Right cardiac atrium (tissue), 5 donors: Measurements from ENCODE around the gene PPP4R2. TPM values are rescaled to one million over a fixed set of nuclear protein-coding genes. Genes with fewer than 3 reads are reported as not detected.

ENCODE experiments used
- ATAC-seq, 2 donors: fragments of 200-7000 bp; cut with Tn5 transposase; one replicate each; pipeline versions ENCODE4 v1.8.0 to v1.9.1; 2020; ENCODE audit warnings: moderate library complexity in 2 of 2, mild to moderate bottlenecking in 1 of 2
- DNase-seq, 3 donors: peaks; one replicate each; pipeline ENCODE4 v3.0.0-alpha.2; 2020
- H3K27ac ChIP-seq: one replicate; pipeline ENCODE4 v1.5.1; 2013; ENCODE audit warnings: mild to moderate bottlenecking, low read length, control low read depth, moderate library complexity
- H3K27me3 ChIP-seq: one replicate; pipeline ENCODE4 v1.6.1; 2013; ENCODE audit not compliant: control insufficient read depth, insufficient read depth
- H3K4me1 ChIP-seq: one replicate; pipeline ENCODE4 v1.6.1; 2013; ENCODE audit warnings: low read length; ENCODE audit not compliant: control insufficient read depth, insufficient read depth
- H3K4me3 ChIP-seq: one replicate; pipeline ENCODE4 v1.5.1; 2013; ENCODE audit warnings: low read length, control low read depth
- H3K9me3 ChIP-seq: one replicate; pipeline ENCODE4 v1.6.1; 2013; ENCODE audit warnings: low read length; ENCODE audit not compliant: control insufficient read depth
- WGBS: extraction: QIAGEN DNeasy Blood & Tissue Kit; methylation state at CpG from one replicate; pipeline ENCODE4 v1.1.7; 2013; 5-methylcytosine and 5-hydroxymethylcytosine counted together
- intact Hi-C, 4 donors: fragments of 100-400 bp; cut with DNase I; formaldehyde crosslinking; loops; one replicate each; pipeline versions ENCODE4 v1.11.0 to v1.14.0; 2022 to 2023
- polyA plus RNA-seq: library from polyadenylated mRNA; stranded (reverse); fragments of 200-250 nt; gene quantifications from one replicate; pipeline ENCODE4 v1.2.3, GENCODE V29; 2013
- total RNA-seq, 4 donors: library from RNA; stranded (reverse); fragmentation: NEBNext Ultra II Directional; extraction: Animal tissue kit (Norgen Biotek cat#: 25700); gene quantifications; one replicate each; pipeline ENCODE4 v1.2.1, GENCODE V29; 2021
- donor health status: healthy with polysubstance abuse.
- donor health status: DM: no; HTN: yes; CAD: no.
- donor health status: DM: no; HTN: no; CAD: no.
- donor health status: DM: no; HTN: yes; CAD: no; lungs with severe emphysema.
- donor health status: DM: yes; HTN: yes; CAD: no.

Gene PPP4R2
- total and polyA plus RNA-seq, 5 donors: 18.3 to 73.7 (median 71.0) TPM

DNA sequence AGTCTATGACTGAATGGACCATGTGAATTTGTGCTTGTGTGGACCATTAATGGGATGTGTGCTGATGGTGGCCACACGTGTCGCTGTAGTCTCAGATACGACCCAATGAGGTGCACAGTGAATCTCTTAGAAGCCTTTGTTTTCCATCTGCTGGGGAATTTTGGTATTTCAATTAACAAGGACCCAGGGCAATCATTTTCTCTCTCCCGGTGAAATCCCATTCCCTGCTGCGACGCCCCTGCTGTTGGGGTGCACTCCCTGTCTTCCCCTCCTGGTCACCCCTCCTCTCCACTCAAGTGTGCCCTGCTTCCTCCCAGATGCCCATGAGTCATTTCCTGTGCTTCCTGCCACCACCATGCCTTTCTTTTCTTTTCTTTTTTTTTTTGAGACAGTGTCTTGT is 97.5 kb downstream of the PPP4R2 start:
- intact Hi-C loops: no loop called here
- DNase-seq (no peak), ATAC-seq (no peak)
- H3K9me3 ChIP-seq: no peaks in the 10 kb centered on the region
- H3K27me3 ChIP-seq: no peaks in the 10 kb centered on the region
- no peak overlapping the region for H3K4me3 ChIP-seq
- no peak overlapping the region for H3K27ac ChIP-seq
- H3K4me1 ChIP-seq: peaks cover 2% of the 10 kb centered on the region
- 70% methylated on average over 6 of the region's 6 CpGs for WGBS

DNA sequence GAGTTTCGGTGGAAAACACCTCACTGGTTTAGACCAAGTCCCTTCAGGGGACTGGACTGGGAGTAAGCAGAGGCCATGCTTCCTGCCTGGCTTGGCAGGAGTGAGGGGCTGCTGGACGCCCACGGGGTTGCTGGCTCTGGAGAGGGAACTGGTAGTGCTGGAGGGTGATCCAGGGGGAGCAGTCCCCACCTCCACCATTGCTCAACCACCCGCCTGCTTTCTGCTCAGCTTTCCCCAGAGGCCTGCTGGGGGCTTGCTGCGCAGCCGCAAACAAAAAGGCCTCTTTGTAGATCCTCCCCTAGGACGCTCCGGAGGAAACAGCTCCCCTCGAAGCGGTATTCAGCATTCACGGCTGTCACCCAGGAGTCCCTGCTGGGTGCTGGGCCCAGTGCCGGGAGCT is 98.3 kb downstream of the PPP4R2 start:
- H3K4me3 ChIP-seq: no peak overlapping the region
- whole genome bisulfite sequencing: 52% methylated on average over 12 of the region's 12 CpGs
- H3K27ac ChIP-seq: no peak overlapping the region
- no peaks in the 10 kb centered on the region for H3K9me3 ChIP-seq
- ATAC-seq (peak; percentile 38 to 70), DNase-seq (peak; percentile 35 to 74 (median 71))
- no peaks in the 10 kb centered on the region for H3K27me3 ChIP-seq
- peaks cover 2% of the 10 kb centered on the region for H3K4me1 ChIP-seq
- intact Hi-C loops: no loop called here

DNA sequence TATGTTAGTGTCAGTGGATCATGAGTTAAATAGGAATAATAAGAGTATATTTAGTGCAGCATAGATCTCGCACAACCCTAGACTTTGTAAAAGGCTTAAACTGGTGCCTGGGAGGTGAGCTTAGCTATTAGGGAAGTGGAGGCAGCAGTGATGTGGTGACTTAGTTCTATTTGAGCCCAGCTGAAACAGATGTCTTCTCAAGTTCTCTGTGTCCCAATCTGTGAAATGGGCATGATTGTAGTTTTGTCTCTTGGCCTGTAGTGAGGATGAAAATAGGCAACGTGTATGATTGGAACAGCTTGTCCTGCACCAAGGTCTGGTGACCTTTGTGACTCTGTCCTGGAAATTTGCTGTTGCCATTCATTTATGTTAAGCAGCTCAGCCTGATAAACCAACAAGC is 99.6 kb downstream of the PPP4R2 start:
- DNase-seq (no peak), ATAC-seq (no peak)
- 83% methylated on average over 2 of the region's 2 CpGs for WGBS
- Histone ChIP-seq H3K9me3 (no peaks in the 10 kb centered on the region), H3K27ac (no peak overlapping the region), H3K4me3 (no peak overlapping the region), H3K4me1 (peaks cover 2% of the 10 kb centered on the region), H3K27me3 (no peaks in the 10 kb centered on the region)
- intact Hi-C loops: no loop called here

DNA sequence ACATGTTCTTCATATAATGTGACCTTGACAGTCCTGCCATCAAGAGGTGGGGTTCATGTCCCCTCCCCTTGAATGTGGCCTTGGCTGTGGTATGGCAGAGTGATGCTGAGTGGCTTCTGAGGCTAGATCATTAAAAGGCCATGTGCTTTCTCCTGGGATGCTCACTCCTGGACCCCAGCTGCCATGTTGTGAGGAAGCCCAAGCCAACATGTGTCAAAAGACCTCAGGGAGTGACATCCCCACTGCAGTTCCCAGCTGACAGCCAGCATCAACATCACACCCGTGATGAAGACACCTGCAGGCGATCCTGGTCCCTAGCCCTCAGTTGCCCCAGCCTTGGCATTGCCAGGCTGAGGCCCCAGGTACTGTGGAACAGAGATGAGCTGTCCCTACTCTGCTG is 101.4 kb downstream of the PPP4R2 start:
- Histone ChIP-seq H3K4me3 (no peak overlapping the region), H3K9me3 (no peaks in the 10 kb centered on the region), H3K4me1 (peaks cover 2% of the 10 kb centered on the region), H3K27me3 (no peaks in the 10 kb centered on the region), H3K27ac (no peak overlapping the region)
- intact Hi-C loops: no loop called here
- DNase-seq (no peak), ATAC-seq (no peak)
- 94% methylated on average over 2 of the region's 2 CpGs for WGBS

DNA sequence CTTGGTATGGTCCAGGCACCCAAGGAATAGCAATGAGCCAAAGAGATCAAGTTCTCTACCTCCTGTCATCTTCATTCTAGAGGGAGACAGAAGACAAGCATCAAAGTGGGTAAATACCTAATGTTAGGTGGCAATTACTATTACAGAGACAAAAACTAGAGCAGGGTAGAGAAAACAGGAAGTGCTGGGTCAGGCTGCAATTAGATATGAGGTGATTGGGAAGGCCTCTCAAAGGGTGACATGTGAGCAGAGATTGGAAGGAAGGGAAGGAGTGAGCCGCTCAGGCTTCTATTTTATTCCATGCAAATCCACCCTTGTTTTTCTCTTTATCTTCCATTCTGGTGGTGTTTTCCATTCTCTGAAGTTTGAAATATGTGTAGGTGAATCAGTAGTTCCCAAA is 102.3 kb downstream of the PPP4R2 start:
- ATAC-seq (no peak), DNase-seq (no peak)
- intact Hi-C loops: no loop called here
- 64% methylated on average over 1 of the region's 1 CpG for WGBS
- no peaks in the 10 kb centered on the region for H3K27me3 ChIP-seq
- H3K9me3 ChIP-seq: no peaks in the 10 kb centered on the region
- H3K4me1 ChIP-seq: peaks cover 2% of the 10 kb centered on the region
- H3K27ac ChIP-seq: no peak overlapping the region
- H3K4me3 ChIP-seq: no peak overlapping the region

DNA sequence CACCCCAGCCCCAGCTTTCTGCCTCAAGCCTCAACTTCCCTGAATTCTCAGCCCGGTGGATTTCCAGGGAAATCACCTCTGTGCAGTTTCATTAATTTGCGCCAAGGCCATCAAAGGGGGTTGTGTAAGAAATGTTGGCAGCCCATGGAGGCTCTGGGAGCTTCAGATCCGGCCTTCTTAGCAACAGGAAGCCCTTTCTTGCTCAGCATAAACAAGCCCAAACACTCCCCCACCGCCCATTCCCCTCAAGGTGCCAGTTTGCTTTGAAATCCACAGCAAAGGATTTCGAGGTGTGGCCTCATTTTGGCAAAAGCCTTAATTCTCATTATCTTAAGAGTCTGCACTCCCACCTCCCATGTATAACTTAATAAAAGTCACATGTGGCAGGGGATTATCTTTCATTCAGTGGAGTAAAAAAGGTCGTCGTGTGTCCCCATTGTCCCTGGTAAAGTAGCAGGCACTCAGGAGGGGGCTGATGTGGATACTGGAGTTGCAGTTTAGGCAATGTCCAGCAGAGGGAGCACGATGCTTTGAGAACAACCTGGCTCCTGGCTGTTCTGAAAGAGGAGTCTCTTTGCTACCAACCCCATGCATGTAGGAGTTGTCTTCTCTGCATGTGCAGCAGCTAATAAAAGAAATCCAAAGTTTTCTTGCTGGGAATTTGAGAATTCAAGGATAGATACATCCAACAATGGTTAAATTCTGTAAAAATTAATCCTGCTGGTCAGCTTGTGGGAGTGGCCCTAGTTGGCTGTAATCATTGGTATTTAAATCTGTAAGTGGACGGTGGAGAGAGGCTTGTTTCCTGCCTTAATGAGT is 104.3 kb downstream of the PPP4R2 start:
- ATAC-seq: peak; percentile 85 to 87
- WGBS: 28% methylated on average over 9 of the region's 9 CpGs
- intact Hi-C loops: loop anchor here (2.0 to 10.0 kb wide), 8 partner anchors 104 to 746 kb away; no protein-coding TSS in a partner anchor
- Histone ChIP-seq H3K9me3 (no peaks in the 10 kb centered on the region), H3K4me3 (no peak overlapping the region), H3K27me3 (no peaks in the 10 kb centered on the region), H3K4me1 (no peaks in the 10 kb centered on the region), H3K27ac (no peak overlapping the region)
- DNase-seq: peak; percentile 80 to 89 (median 81)

DNA sequence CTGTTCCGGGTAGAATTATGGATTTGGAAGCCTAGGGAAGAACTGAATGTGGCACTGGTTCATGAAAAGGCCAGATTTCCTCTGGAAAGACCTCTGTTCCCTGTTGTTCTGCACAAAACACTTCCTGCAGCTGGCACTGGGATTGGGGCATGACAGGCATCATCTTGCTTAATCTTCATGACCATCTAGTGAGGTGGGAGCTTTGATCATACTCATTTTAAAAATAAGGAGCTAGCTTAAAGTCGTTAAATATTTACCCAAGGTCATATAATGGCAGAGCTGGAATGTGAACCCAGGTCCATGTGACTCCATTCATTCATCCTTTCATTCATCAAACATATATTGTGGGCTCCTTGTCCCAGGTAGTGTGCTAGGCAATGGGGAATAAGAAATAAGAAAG is 105.3 kb downstream of the PPP4R2 start:
- intact Hi-C loops: loop anchor here (2.0 to 10.0 kb wide), 8 partner anchors 103 to 745 kb away; no protein-coding TSS in a partner anchor
- Histone ChIP-seq H3K4me1 (no peaks in the 10 kb centered on the region), H3K4me3 (no peak overlapping the region), H3K27me3 (no peaks in the 10 kb centered on the region), H3K27ac (no peak overlapping the region), H3K9me3 (no peaks in the 10 kb centered on the region)
- ATAC-seq: no peak
- 70% methylated on average over 2 of the region's 2 CpGs for WGBS
- no peak for DNase-seq

DNA sequence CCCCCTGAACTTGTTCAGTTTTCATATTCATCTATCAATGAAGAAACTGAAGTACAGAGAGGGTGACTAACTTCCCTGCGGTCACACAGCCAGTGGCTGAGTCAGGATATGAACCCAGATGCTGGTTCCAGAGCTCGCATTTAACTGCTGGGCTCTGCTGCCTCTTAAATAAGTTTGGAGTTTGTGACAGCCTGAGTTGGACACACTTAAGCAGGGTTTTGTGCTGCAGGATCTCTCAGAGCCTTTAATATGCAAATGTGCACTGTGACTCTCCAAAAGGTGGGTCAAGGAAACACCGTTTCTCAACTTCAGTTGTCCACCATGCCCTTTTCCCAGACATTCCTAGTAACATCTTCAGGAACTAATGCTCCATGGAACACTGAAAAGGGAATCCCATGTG is 110.6 kb downstream of the PPP4R2 start:
- Histone ChIP-seq H3K27me3 (no peaks in the 10 kb centered on the region), H3K4me3 (no peak overlapping the region), H3K4me1 (no peaks in the 10 kb centered on the region), H3K27ac (no peak overlapping the region), H3K9me3 (no peaks in the 10 kb centered on the region)
- intact Hi-C loops: loop anchor here in 1 of 4 donors (10.0 kb wide), 3 partner anchors 98 to 398 kb away; no protein-coding TSS in a partner anchor
- no peak for DNase-seq
- ATAC-seq: no peak
- WGBS: 79% methylated on average over 3 of the region's 3 CpGs

DNA sequence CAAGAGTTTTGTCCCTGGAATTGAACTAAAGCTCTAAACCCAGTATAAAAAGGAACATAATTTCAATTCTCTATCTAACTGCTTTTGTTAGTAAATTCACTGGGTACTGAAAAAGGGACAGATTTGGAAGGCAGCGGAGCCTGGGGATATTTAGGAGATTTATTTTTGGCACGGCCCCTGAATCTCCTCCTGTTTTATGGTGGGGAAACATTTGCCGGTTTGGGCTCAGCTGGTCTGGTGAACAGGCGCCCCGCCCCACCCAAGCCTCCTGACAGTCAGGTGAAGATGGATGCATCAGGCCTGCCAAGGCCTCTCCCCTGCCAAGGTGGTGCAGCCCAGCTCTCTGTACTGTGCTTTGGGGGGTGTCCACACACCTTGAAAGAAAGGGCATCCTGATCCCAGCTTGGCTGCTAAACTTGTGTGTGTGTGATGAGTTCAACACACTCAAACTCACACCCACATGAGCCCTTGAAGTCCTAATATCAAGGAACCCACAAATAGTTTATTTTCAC is 111.1 kb downstream of the PPP4R2 start:
- Histone ChIP-seq H3K4me3 (no peak overlapping the region), H3K9me3 (no peaks in the 10 kb centered on the region), H3K4me1 (no peaks in the 10 kb centered on the region), H3K27me3 (no peaks in the 10 kb centered on the region), H3K27ac (no peak overlapping the region)
- ATAC-seq: no peak
- WGBS: 77% methylated on average over 5 of the region's 5 CpGs
- DNase-seq: no peak
- intact Hi-C loops: loop anchor here in 1 of 4 donors (10.0 kb wide), 3 partner anchors 97 to 397 kb away; no protein-coding TSS in a partner anchor

DNA sequence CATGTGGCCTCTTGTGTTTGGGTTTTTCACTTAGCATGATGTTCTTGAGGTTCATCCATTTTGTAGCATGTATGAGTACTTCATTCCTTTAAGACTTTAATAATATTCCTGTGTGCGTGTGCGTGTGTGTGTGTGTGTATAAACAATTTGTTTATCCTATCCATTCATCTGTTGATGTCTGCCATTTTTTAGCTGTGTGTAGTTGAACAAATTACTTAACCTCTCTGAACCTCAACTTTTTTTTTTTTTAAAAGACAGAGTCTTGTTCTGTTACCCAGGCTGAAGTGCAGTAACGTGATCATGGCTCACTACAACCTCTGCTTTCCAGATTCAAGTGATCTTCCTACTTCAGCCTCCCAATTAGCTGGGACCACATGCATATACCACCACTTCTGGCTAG is 112.1 kb downstream of the PPP4R2 start:
- no peaks in the 10 kb centered on the region for H3K9me3 ChIP-seq
- WGBS: 96% methylated on average over 3 of the region's 3 CpGs
- H3K4me1 ChIP-seq: no peaks in the 10 kb centered on the region
- ATAC-seq: no peak
- intact Hi-C loops: loop anchor here in 1 of 4 donors (10.0 kb wide), 3 partner anchors 96 to 396 kb away; no protein-coding TSS in a partner anchor
- no peak overlapping the region for H3K4me3 ChIP-seq
- H3K27me3 ChIP-seq: no peaks in the 10 kb centered on the region
- H3K27ac ChIP-seq: no peak overlapping the region
- no peak for DNase-seq

DNA sequence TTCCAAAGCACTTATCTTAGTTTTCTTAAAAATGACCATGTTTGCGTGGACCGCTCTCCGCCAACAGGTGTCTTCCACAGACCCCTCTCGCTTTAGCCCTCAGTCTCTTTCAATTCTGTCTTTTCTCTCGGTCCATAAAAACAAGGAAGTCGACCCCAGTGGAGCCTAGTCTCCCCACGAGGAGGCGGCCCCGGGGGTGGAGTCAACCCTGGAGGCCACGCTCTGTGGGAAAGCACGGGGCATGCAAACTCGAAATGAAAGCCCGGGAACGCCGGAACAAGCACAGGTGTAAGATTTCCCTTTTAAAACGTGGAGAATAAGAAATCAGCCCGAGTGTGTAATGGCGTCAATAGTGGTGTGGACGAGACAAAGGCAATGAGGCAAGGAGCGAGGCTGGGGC is 113.9 kb downstream of the PPP4R2 start:
- ATAC-seq: no peak
- no peaks in the 10 kb centered on the region for H3K4me1 ChIP-seq
- H3K27me3 ChIP-seq: no peaks in the 10 kb centered on the region
- DNase-seq: no peak
- intact Hi-C loops: no loop called here
- WGBS: 83% methylated on average over 20 of the region's 20 CpGs
- H3K27ac ChIP-seq: no peak overlapping the region
- H3K9me3 ChIP-seq: no peaks in the 10 kb centered on the region
- no peak overlapping the region for H3K4me3 ChIP-seq
